ENCODE measurements around the gene TMED8. TPM values are rescaled to one million over a fixed set of nuclear protein-coding genes. Genes with fewer than 3 reads are reported as not detected.

TMED8 gene
- total RNA-seq, 1 donor from 2014 or later: 31.3 TPM

GRCh38 chr14:77355811-77356210 is 21.1 kb downstream of the TMED8 start:
- Mint-ChIP-seq H3K27ac (no peak overlapping the region), H3K4me1 (peaks cover 26% of the 10 kb centered on the region), H3K27me3 (no peaks in the 10 kb centered on the region), H3K4me3 (no peak overlapping the region), H3K36me3 (ENCODE audit: low read depth) (peaks cover 20% of the 10 kb centered on the region), H3K9me3 (no peaks in the 10 kb centered on the region)
- ChIA-PET CTCF (interaction anchor here (1.0 kb wide), 1 partner anchor 9 kb away, joined by 3 read pairs; no protein-coding TSS in a partner anchor), POLR2A (no interaction called here)
- DNase-seq (no peak), ATAC-seq (ENCODE audit: low read depth) (no peak)
- TF ChIP-seq, protein P1, sequence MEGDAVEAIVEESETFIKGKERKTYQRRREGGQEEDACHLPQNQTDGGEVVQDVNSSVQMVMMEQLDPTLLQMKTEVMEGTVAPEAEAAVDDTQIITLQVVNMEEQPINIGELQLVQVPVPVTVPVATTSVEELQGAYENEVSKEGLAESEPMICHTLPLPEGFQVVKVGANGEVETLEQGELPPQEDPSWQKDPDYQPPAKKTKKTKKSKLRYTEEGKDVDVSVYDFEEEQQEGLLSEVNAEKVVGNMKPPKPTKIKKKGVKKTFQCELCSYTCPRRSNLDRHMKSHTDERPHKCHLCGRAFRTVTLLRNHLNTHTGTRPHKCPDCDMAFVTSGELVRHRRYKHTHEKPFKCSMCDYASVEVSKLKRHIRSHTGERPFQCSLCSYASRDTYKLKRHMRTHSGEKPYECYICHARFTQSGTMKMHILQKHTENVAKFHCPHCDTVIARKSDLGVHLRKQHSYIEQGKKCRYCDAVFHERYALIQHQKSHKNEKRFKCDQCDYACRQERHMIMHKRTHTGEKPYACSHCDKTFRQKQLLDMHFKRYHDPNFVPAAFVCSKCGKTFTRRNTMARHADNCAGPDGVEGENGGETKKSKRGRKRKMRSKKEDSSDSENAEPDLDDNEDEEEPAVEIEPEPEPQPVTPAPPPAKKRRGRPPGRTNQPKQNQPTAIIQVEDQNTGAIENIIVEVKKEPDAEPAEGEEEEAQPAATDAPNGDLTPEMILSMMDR (IDR thresholded peaks at IDR 0.05): no peak
- intact Hi-C loops (cut with micrococcal nuclease): loop anchor here (1.0 kb wide), 1 partner anchor 8 kb away; no protein-coding TSS in a partner anchor

GRCh38 chr14:77353469-77354141 is 23.3 kb downstream of the TMED8 start:
- Mint-ChIP-seq H3K4me1 (peaks cover 23% of the 10 kb centered on the region), H3K9me3 (no peaks in the 10 kb centered on the region), H3K36me3 (ENCODE audit: low read depth) (peaks cover 39% of the 10 kb centered on the region), H3K27ac (peak overlapping the region; percentile 20), H3K4me3 (no peak overlapping the region), H3K27me3 (no peaks in the 10 kb centered on the region)
- ChIA-PET CTCF (no interaction called here), POLR2A (interaction anchor here (0.7 to 1.0 kb wide), 2 partner anchors 24 to 33 kb away, joined by 3 to 4 read pairs; partner anchors contain the start of genes SAMD15 and TMED8)
- intact Hi-C loops (cut with micrococcal nuclease): no loop called here
- TF ChIP-seq, protein P1 (IDR thresholded peaks at IDR 0.05): no peak
- ATAC-seq (ENCODE audit: low read depth) (no peak), DNase-seq (no peak)

GRCh38 chr14:77347751-77348150 is 29.1 kb downstream of the TMED8 start:
- ChIA-PET POLR2A (interaction anchor here (1.6 kb wide), 2 partner anchors 27 kb away, joined by 5 read pairs; partner anchors contain the start of genes GSTZ1 and POMT2), CTCF (interaction anchor here (0.6 kb wide), 1 partner anchor 29 kb away, joined by 3 read pairs; the partner anchor contains the start of genes SAMD15 and TMED8)
- Mint-ChIP-seq H3K4me3 (no peak overlapping the region), H3K4me1 (peaks cover 25% of the 10 kb centered on the region), H3K27ac (peak overlapping the region; percentile 79), H3K27me3 (no peaks in the 10 kb centered on the region), H3K9me3 (no peaks in the 10 kb centered on the region), H3K36me3 (ENCODE audit: low read depth) (peaks cover 63% of the 10 kb centered on the region)
- intact Hi-C loops (cut with micrococcal nuclease): loop anchor here (1.0 kb wide), 1 partner anchor 30 kb away; the partner anchor contains the start of genes SAMD15 and TMED8
- TF ChIP-seq, protein P1 (IDR thresholded peaks at IDR 0.05): no peak
- DNase-seq (no peak), ATAC-seq (ENCODE audit: low read depth) (peak; percentile 84)

DNA sequence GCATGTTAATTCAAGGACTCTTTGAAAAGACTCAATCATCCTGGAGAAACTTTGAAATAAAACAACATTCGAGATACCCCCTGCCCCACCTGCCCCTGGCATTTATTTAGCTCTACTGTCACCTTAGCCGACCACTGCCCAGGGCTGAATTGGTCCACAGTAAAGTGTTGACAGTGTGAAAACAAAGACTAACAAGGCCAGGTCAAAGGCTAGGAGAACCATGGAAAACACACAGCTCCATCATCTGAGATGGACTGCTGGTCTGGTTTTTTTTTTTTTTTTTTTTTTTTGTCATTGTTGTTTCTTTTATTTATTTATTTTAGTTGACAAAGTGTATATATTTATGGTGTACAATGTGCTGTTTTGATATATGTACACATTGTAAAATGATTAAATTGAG is 30.4 kb downstream of the TMED8 start:
- no peaks in the 10 kb centered on the region for H3K9me3 Mint-ChIP-seq
- H3K4me3 Mint-ChIP-seq: no peak overlapping the region
- peaks cover 23% of the 10 kb centered on the region for H3K4me1 Mint-ChIP-seq
- CTCF ChIA-PET: no interaction called here
- POLR2A ChIA-PET: interaction anchor here (0.6 kb wide), 2 partner anchors 29 to 111 kb away, joined by 4 to 8 read pairs; partner anchors contain the start of gene VIPAS39
- peaks cover 72% of the 10 kb centered on the region for H3K36me3 Mint-ChIP-seq (ENCODE audit: low read depth)
- DNase-seq (no peak), ATAC-seq (ENCODE audit: low read depth) (no peak)
- TF ChIP-seq, protein P1 (IDR thresholded peaks at IDR 0.05): no peak
- H3K27ac Mint-ChIP-seq: peak overlapping the region; percentile 50
- intact Hi-C loops (cut with micrococcal nuclease): no loop called here
- H3K27me3 Mint-ChIP-seq: no peaks in the 10 kb centered on the region

DNA sequence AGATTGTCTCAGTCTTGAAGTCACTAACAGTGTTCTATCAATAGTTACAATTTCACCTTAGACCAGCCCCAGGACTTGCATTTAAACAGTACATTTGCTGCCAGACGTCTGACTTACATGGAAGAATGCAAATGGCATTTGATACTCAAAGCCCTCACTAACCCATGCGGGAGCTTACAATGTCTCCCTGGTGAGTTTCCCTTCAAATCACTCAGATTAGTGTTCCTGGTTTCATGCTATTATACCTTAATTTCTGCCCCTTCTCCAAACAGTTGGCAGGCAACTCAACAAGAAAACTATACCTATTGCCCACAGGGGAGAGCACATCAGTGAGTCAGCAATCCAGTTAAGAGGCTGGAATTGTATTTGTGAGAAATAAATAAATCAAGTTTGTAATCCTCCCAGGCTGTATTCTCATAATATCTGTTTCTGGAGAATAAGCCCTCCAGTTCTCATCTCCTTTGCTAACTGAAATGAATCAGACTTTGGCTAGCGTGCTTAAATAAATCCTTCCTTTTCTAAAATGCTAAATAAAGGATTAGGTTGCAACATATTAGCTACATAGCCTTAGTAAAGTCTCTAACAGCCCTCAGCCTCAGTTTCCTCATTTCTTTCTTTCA is 32.4 kb downstream of the TMED8 start:
- intact Hi-C loops (cut with micrococcal nuclease): no loop called here
- no peaks in the 10 kb centered on the region for H3K9me3 Mint-ChIP-seq
- ChIA-PET POLR2A (no interaction called here), CTCF (no interaction called here)
- no peaks in the 10 kb centered on the region for H3K27me3 Mint-ChIP-seq
- H3K27ac Mint-ChIP-seq: no peak overlapping the region
- no peak overlapping the region for H3K4me3 Mint-ChIP-seq
- no peak for DNase-seq
- no peak for ATAC-seq (ENCODE audit: low read depth)
- TF ChIP-seq, protein P1 (IDR thresholded peaks at IDR 0.05): no peak
- H3K4me1 Mint-ChIP-seq: peaks cover 20% of the 10 kb centered on the region
- peaks cover 75% of the 10 kb centered on the region for H3K36me3 Mint-ChIP-seq (ENCODE audit: low read depth)
